Measurements from ENCODE around the gene NIPAL4.

GRCh38 chr5:157471709-157472108, 11.7 kb downstream of the NIPAL4 start:
- peak in 3 of 4 experiments; percentile 34 to 57 (median 38) for TF ChIP-seq CTCF (IDR thresholded peaks at IDR 0.05)
- TF ChIP-seq POLR2AphosphoS5 (IDR thresholded peaks at IDR 0.05) = no peak
- no peak for TF ChIP-seq POLR2A (IDR thresholded peaks at IDR 0.05)
- TF ChIP-seq EP300 (IDR thresholded peaks at IDR 0.05) = no peak
